K562 (cell line): ENCODE results near the gene USP31.

Experiments
- CHD2 ChIP-seq: IDR thresholded peaks from 2 replicates; pipeline ENCODE4 v1.6.1; 2011; ENCODE audit warnings: low read depth, low read length
- GABPA ChIP-seq: fragments of 200-800 bp; sonication (Bioruptor generic); conservative IDR thresholded peaks from 2 replicates; pipeline ENCODE4 v1.6.1; 2016; ENCODE audit warnings: low read depth, missing genetic modification characterization, missing compliant biosample characterization
- POLR2AphosphoS5 ChIP-seq: IDR thresholded peaks from 2 replicates; pipeline ENCODE4 v1.6.1; 2011; ENCODE audit warnings: mild to moderate bottlenecking, low read depth, low read length, moderate library complexity; ENCODE audit not compliant: control insufficient read depth, insufficient read depth
- SREBF1 ChIP-seq: fragments of 150-350 bp; IDR thresholded peaks from 2 replicates; pipeline ENCODE4 v1.6.1; 2014; ENCODE audit warnings: antibody characterized with exemption, low read depth, low read length, borderline replicate concordance
- ZNF174 ChIP-seq: fragments of 250-450 bp; sonication (Bioruptor Pico); IDR thresholded peaks from 2 replicates; pipeline ENCODE4 v1.4.0; 2020; ENCODE audit warnings: mild to moderate bottlenecking
- ZNF239 ChIP-seq: fragments of 250-450 bp; sonication (Bioruptor Pico); IDR thresholded peaks from 2 replicates; pipeline ENCODE4 v1.4.0; 2020; ENCODE audit warnings: mild to moderate bottlenecking

- TF ChIP-seq POLR2AphosphoS5 (no peak), GABPA (tag) (no peak), ZNF174 (no peak), ZNF239 (CRISPR knock-in tag) (no peak), SREBF1 (no peak), CHD2 (no peak)
Observed at GRCh38 chr16:23057013-23057596, 92.1 kb downstream of the USP31 start.
